H1 (cell line): ENCODE measurements around the gene SERPINB6.

Source experiments
- CHD1 ChIP-seq: IDR thresholded peaks from 2 replicates; pipeline ENCODE4 v1.6.1; 2012; ENCODE audit warnings: low read depth, low read length, improper control_type of control experiment
- EP300 ChIP-seq, 2 experiments: IDR thresholded peaks; 1 replicate in 1 of 2; 2 replicates in 1 of 2; pipeline ENCODE4 v1.6.1; 2011 to 2012; ENCODE audit warnings: low read depth in 2 of 2, low read length in 2 of 2, mild to moderate bottlenecking in 2 of 2, borderline replicate concordance in 1 of 2, inconsistent platforms in 1 of 2, moderate library complexity in 1 of 2
- FOSL1 ChIP-seq: IDR thresholded peaks from 2 replicates; pipeline ENCODE4 v1.6.1; 2011; ENCODE audit warnings: mild to moderate bottlenecking, low read depth, low read length, moderate library complexity; ENCODE audit not compliant: insufficient read depth
- NRF1 ChIP-seq: IDR thresholded peaks from 2 replicates; pipeline ENCODE4 v1.6.1; 2011; ENCODE audit warnings: mild to moderate bottlenecking, low read depth, low read length, improper control_type of control experiment
- POLR2A ChIP-seq, 2 experiments: IDR thresholded peaks; 1 replicate in 1 of 2; 2 replicates in 1 of 2; pipeline ENCODE4 v1.6.1; 2011; ENCODE audit warnings: low read depth in 2 of 2, low read length in 2 of 2, mild to moderate bottlenecking in 2 of 2; ENCODE audit errors: control extremely low read depth in 1 of 2
- RBBP5 ChIP-seq: IDR thresholded peaks from 2 replicates; pipeline ENCODE4 v1.7.1; 2012; ENCODE audit warnings: low read depth, mild to moderate bottlenecking, inconsistent platforms, low read length, moderate library complexity, borderline replicate concordance
- ZNF274 ChIP-seq: IDR thresholded peaks from 2 replicates; pipeline ENCODE4 v1.7.0; 2012; ENCODE audit warnings: low read length, borderline replicate concordance; ENCODE audit errors: extremely low read depth
- TF ChIP-seq, protein P1 (sequence below), 3 experiments: IDR thresholded peaks; 1 replicate in 2 of 3; 2 replicates in 1 of 3; pipeline versions ENCODE4 v1.5.1 to v1.6.1; 2011; ENCODE audit warnings: low read length in 3 of 3, mild to moderate bottlenecking in 3 of 3, inconsistent platforms in 2 of 3, low read depth in 1 of 3, moderate library complexity in 1 of 3; ENCODE audit not compliant: insufficient read depth in 1 of 3; ENCODE audit errors: control extremely low read depth in 1 of 3
- TF ChIP-seq, protein P2 (sequence below): IDR thresholded peaks from 2 replicates; pipeline ENCODE4 v1.6.1; 2012; ENCODE audit warnings: inconsistent platforms

DNA sequence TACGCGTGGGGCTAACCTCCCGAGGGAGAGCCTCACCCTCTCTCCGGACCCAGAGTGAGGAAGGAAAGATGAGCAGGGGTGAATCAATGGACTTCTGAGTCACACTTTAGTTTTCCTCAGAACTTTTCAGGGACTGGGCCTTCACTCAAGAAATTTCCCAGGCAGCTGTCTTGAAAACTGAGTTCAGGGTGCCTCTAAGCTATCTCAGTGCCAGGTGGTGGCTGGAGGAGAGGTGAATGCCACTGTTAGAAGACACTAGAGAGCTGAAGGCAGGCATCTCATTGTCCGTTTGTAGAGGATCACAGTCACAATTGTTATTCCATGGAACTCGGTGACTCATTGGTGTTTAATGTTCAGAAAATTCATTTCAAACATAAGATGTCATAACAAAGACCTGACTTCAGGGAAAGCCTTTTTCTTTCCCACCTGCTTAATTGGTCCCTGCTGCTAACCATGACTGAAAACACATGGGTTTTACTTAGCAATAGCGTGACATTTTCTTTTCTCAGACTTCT lies 5.3 kb upstream of the SERPINB6 start:
- TF ChIP-seq, protein P1, sequence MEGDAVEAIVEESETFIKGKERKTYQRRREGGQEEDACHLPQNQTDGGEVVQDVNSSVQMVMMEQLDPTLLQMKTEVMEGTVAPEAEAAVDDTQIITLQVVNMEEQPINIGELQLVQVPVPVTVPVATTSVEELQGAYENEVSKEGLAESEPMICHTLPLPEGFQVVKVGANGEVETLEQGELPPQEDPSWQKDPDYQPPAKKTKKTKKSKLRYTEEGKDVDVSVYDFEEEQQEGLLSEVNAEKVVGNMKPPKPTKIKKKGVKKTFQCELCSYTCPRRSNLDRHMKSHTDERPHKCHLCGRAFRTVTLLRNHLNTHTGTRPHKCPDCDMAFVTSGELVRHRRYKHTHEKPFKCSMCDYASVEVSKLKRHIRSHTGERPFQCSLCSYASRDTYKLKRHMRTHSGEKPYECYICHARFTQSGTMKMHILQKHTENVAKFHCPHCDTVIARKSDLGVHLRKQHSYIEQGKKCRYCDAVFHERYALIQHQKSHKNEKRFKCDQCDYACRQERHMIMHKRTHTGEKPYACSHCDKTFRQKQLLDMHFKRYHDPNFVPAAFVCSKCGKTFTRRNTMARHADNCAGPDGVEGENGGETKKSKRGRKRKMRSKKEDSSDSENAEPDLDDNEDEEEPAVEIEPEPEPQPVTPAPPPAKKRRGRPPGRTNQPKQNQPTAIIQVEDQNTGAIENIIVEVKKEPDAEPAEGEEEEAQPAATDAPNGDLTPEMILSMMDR (IDR thresholded peaks at IDR 0.05; ENCODE audit: control extremely low read depth in 1 of 3, insufficient read depth in 1 of 3, low read depth in 1 of 3, low read length in 3 of 3): no peak
- TF ChIP-seq FOSL1 (no peak), POLR2A (IDR thresholded peaks at IDR 0.05; ENCODE audit: control extremely low read depth in 1 of 2, low read depth in 2 of 2, low read length in 2 of 2) (no peak), CHD1 (no peak), RBBP5 (no peak), NRF1 (no peak), ZNF274 (no peak), EP300 (IDR thresholded peaks at IDR 0.05; ENCODE audit: borderline replicate concordance in 1 of 2, low read depth in 2 of 2, low read length in 2 of 2) (no peak)
- TF ChIP-seq, protein P2, sequence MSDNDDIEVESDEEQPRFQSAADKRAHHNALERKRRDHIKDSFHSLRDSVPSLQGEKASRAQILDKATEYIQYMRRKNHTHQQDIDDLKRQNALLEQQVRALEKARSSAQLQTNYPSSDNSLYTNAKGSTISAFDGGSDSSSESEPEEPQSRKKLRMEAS: no peak
